ENCODE data around the gene CDK5R1.

Gene CDK5R1

GRCh38 chr17:32470405-32471167 lies 16.2 kb upstream of the CDK5R1 start:
- DNase-seq, result no peak

- no peak for DNase-seq
Measured at GRCh38 chr17:32471652-32472051, 15.1 kb upstream of the CDK5R1 start.

GRCh38 chr17:32475258-32475657 lies 11.5 kb upstream of the CDK5R1 start:
- no peak for DNase-seq

GRCh38 chr17:32477220-32477619 lies 9.6 kb upstream of the CDK5R1 start:
- DNase-seq, result no peak

GRCh38 chr17:32479074-32479617 lies 7.6 kb upstream of the CDK5R1 start:
- DNase-seq, result no peak

- DNase-seq, result no peak
Measured at GRCh38 chr17:32481193-32481592, 5.6 kb upstream of the CDK5R1 start.

- no peak for DNase-seq
Measured at GRCh38 chr17:32482568-32483320, 4.0 kb upstream of the CDK5R1 start.

GRCh38 chr17:32483451-32484019 lies 3.3 kb upstream of the CDK5R1 start:
- peak; percentile 69 for DNase-seq

- DNase-seq, result no peak
Measured at GRCh38 chr17:32484041-32484461, 2.7 kb upstream of the CDK5R1 start.

- no peak for DNase-seq
Measured at GRCh38 chr17:32484628-32485027, 2.2 kb upstream of the CDK5R1 start.

GRCh38 chr17:32485261-32486110 lies 1.3 kb upstream of the CDK5R1 start:
- no peak for DNase-seq

GRCh38 chr17:32486111-32486700 lies 587 bp upstream of the CDK5R1 start:
- DNase-seq, result peak; percentile 83

- peak; percentile 73 for DNase-seq
Measured at GRCh38 chr17:32487473-32488176, 832 bp downstream of the CDK5R1 start.

- no peak for DNase-seq
Measured at GRCh38 chr17:32488177-32488542, 1.4 kb downstream of the CDK5R1 start.

- no peak for DNase-seq
Measured at GRCh38 chr17:32488604-32489180, 1.9 kb downstream of the CDK5R1 start.

GRCh38 chr17:32489320-32490100 lies 2.7 kb downstream of the CDK5R1 start:
- DNase-seq, result no peak

- no peak for DNase-seq
Measured at GRCh38 chr17:32490101-32490482, 3.3 kb downstream of the CDK5R1 start.

- DNase-seq, result no peak
Measured at GRCh38 chr17:32491371-32492263, 4.8 kb downstream of the CDK5R1 start.

- no peak for DNase-seq
Measured at GRCh38 chr17:32492264-32492589, 5.4 kb downstream of the CDK5R1 start.
